HG02588 (cell line): Measurements from ENCODE around the gene SH3GL1.
"Not testable (repeated sequence)": the region's sequence is repeated elsewhere in the genome, so short reads cannot be mapped to it uniquely, and the experiment has no call there.

ENCODE experiments used
- ATAC-seq: cut with Tn5 transposase; IDR thresholded peaks from one replicate; pipeline ENCODE4 v1.9.1; 2021; ENCODE audit warnings: mild to moderate bottlenecking, moderate library complexity; ENCODE audit not compliant: unreplicated experiment

SH3GL1 gene

GRCh38 chr19:4347521-4347920 is 52.8 kb downstream of the SH3GL1 start:
- ATAC-seq: no peak

GRCh38 chr19:4346020-4346383 is 54.3 kb downstream of the SH3GL1 start:
- ATAC-seq: no peak

GRCh38 chr19:4345342-4346019 is 54.9 kb downstream of the SH3GL1 start:
- no peak for ATAC-seq

GRCh38 chr19:4343370-4344307 is 56.7 kb downstream of the SH3GL1 start, which contains the start of gene MPND:
Gene MPND (plus strand): TSS chr19:4343562. CDS start chr19:4343594, 32 bp downstream.
- ATAC-seq: peak; percentile 47

- peak; percentile 81 for ATAC-seq
Observed at GRCh38 chr19:4342615-4343369, 57.6 kb downstream of the SH3GL1 start.

DNA sequence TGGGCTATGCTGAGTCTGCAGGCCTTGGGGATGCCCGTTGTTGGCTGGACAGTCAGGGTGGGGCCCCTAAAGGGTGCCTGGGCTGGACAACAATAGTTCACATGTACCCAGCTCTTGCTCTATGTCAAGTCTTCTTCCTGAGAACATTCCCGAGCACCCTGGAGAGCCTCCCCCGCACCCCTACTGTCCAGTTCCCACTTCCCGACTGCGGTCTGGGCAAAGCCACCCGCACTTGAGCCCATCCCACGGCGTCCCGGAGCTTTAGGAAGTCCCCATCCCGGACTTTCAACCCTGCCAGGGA is 58.1 kb downstream of the SH3GL1 start:
- ATAC-seq: no peak

DNA sequence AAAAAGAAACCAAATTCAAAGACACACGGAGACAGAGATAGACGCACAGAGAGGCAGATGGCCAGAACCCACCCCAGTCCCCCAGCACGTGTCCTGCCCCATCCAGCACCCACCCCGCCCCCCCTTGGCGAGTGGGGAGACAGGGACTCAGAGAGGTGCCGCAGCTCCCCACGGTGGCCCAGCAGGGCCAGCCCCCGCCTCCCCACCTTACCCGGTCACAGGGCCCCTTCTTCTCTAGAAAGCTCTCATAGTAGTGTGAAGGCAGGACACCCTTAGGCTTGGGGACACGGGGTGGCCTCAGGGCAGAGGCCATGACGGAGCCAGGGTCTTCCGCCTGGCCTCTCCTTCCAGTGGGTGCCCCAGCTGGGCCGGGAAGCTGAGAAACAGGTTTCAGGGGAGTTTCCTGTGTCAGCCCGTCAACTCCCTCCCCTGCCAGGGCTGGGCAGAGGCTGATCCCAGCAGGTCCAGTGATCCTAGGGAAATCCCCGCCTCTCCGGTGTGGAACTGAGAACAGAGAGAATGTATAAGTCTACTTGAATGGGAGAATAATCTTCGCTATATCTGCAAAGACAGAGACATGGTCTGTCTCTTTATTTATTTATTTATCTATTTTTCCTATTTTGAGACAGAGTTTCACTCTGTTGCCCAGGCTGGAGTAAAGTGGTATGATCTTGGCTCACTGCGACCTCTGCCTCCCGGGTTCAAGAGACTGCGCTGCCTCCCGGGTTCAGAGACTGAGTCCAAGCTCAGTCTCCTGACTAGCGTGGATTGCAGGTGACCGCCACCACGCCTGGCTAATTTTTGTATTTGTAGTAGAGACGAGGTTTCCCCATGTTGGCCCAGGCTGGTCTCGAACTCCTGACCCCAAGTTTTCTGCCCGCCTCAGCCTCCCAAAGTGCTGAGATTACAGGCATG is 61.6 kb downstream of the SH3GL1 start, which contains the start of gene STAP2:
STAP2 (minus strand) TSS at position 387 of the 915 bp plus-strand sequence; CDS start at position 313, 74 bp downstream.
- no peak for ATAC-seq

DNA sequence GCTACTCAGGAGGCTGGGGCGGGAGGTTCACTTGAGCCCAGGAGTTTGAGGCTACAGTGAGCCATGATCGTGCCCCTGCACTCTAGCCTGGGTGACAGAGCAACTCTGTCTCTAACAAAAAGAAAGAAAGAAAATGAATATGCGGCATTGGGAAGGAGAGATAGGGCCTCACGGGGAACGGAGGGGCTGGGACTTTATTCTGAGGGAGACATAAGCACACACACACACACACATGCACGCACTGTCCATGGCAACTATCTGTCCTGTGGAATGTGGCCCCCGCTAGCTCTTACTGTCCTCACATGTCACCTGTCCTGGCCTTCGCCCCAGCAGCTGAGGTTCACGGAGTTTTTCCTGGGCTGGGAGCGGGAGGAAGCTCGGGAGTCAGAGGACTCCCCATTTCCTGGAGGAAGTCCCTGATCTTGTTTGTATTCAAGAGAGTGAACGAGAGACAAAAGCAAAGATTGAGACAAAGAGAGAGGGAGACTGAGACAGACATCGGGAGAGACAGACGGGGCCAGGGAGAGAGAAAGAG is 62.4 kb downstream of the SH3GL1 start:
- ATAC-seq: no peak

- no peak for ATAC-seq
Observed at GRCh38 chr19:4334929-4335570, 65.3 kb downstream of the SH3GL1 start.

GRCh38 chr19:4329858-4330257 is 70.5 kb downstream of the SH3GL1 start:
- no peak for ATAC-seq

GRCh38 chr19:4328991-4329681 is 71.2 kb downstream of the SH3GL1 start:
- not testable (repeated sequence) for ATAC-seq

DNA sequence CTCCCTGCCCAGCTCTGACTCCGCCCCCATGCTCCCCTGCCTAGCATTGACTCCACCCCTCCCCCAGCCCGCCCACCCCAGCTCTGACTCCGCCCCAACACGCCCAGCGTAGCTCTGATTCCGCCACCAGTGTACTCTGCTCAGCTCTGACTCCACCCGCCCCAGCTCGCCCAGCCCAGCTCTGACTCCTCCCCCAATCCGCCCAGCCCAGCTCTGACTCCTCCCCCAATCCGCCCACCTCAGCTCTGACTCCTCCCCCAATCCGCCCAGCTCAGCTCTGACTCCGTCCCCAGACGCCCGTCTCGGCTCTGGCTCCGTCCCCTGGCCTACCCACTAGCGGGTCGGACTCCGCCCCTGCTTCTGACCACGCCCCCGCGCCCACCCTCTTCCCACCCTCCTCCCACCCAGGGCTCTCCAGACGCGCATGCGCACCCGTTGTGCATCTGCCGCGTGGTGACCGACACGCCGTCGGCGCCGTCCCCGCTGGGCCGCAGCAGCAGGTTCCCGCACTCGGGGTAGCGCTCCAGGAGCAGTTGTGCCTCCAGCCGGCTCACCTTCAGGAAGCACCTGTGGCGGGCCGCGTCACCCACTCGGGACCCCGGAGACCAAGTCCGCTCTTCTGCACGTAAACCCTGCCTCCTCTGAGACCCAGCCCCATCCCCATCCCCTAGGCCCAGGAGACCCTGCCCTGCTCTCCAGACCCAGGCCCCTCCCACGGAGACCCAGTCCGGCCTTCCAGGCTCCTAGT is 71.9 kb downstream of the SH3GL1 start:
- peak; percentile 74 for ATAC-seq

- peak; percentile 1 for ATAC-seq
Observed at GRCh38 chr19:4327877-4328242, 72.5 kb downstream of the SH3GL1 start.

GRCh38 chr19:4327252-4327876 is 73.0 kb downstream of the SH3GL1 start:
- no peak for ATAC-seq

- no peak for ATAC-seq
Observed at GRCh38 chr19:4326837-4327251, 73.5 kb downstream of the SH3GL1 start.

GRCh38 chr19:4326215-4326836 is 74.0 kb downstream of the SH3GL1 start:
- no peak for ATAC-seq

DNA sequence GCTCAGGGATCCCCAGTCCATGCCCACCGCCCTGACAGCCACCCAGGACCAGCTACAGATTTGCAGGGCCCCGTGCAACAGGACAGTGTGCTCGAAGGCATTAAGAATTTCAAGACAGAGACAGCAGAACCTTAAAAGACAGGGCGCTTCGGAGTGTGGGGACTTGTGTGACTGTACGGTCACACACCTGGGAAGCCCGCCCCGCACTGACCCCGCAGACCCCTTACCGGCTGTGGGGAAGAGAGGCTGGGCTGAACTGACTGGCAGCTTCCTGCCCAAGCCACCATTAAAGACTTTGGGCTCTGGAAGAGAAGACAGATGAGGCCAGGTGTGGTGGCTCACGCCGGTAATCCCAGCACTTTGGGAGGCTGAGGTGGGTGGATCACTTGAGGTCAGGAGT is 76.1 kb downstream of the SH3GL1 start:
- no peak for ATAC-seq
